GM21528 (cell line): ENCODE measurements around the gene SMIM29.
"Not testable (repeated sequence)": the region's sequence is repeated elsewhere in the genome, so short reads cannot be mapped to it uniquely, and the experiment has no call there.

ENCODE experiments used
- ATAC-seq: cut with Tn5 transposase; IDR thresholded peaks from one replicate; pipeline ENCODE4 v1.9.1; 2021; ENCODE audit warnings: mild to moderate bottlenecking, moderate library complexity; ENCODE audit not compliant: unreplicated experiment, low FRiP score

The SMIM29 gene

GRCh38 chr6:34269658-34270341 lies 21.0 kb upstream of the SMIM29 start:
- not testable (repeated sequence) for ATAC-seq

- not testable (repeated sequence) for ATAC-seq
Observed at GRCh38 chr6:34269132-34269531, 20.3 kb upstream of the SMIM29 start.

GRCh38 chr6:34267746-34268145 lies 18.9 kb upstream of the SMIM29 start:
- no peak for ATAC-seq

- not testable (repeated sequence) for ATAC-seq
Observed at GRCh38 chr6:34263484-34263883, 14.7 kb upstream of the SMIM29 start.

GRCh38 chr6:34260576-34261267 lies 11.9 kb upstream of the SMIM29 start:
- ATAC-seq, result no peak

GRCh38 chr6:34259529-34260069 lies 10.8 kb upstream of the SMIM29 start:
- no peak for ATAC-seq

GRCh38 chr6:34252395-34252794 lies 3.6 kb upstream of the SMIM29 start:
- not testable (repeated sequence) for ATAC-seq

GRCh38 chr6:34249469-34250261 lies 859 bp upstream of the SMIM29 start:
- peak; percentile 36 for ATAC-seq

- peak; percentile 20 for ATAC-seq
Observed at GRCh38 chr6:34248198-34248726, 544 bp downstream of the SMIM29 start.

- no peak for ATAC-seq
Observed at GRCh38 chr6:34247481-34248197, 1.2 kb downstream of the SMIM29 start.

- ATAC-seq, result no peak
Observed at GRCh38 chr6:34246563-34247391, 2.0 kb downstream of the SMIM29 start.

GRCh38 chr6:34246249-34246562 lies 2.6 kb downstream of the SMIM29 start:
- no peak for ATAC-seq

GRCh38 chr6:34245761-34246140 lies 3.1 kb downstream of the SMIM29 start:
- not testable (repeated sequence) for ATAC-seq

- ATAC-seq, result not testable (repeated sequence)
Observed at GRCh38 chr6:34245032-34245760, 3.6 kb downstream of the SMIM29 start.

GRCh38 chr6:34243901-34244884 lies 4.6 kb downstream of the SMIM29 start:
- no peak for ATAC-seq

GRCh38 chr6:34243131-34243771 lies 5.6 kb downstream of the SMIM29 start:
- no peak for ATAC-seq
